K562 (cell line): ENCODE data around the gene TTN. TPM values are rescaled to one million over a fixed set of nuclear protein-coding genes. Genes with fewer than 3 reads are reported as not detected.

ENCODE experiments used
- BMI1 ChIP-seq: fragments of 150-350 bp; IDR thresholded peaks from 2 replicates; pipeline ENCODE4 v1.6.1; 2014; ENCODE audit warnings: low read length
- ELF4 ChIP-seq: fragments of 450-650 bp; formaldehyde crosslinking; IDR thresholded peaks from 2 replicates; pipeline ENCODE4 v1.4.0; 2022; ENCODE audit warnings: missing genetic modification characterization
- RB1 ChIP-seq: fragments of 450-650 bp; IDR thresholded peaks from 2 replicates; pipeline ENCODE4 v1.6.1; 2017; ENCODE audit warnings: low read depth, mild to moderate bottlenecking
- TAF9B ChIP-seq: fragments of 450-650 bp; IDR thresholded peaks from 2 replicates; pipeline ENCODE4 v1.6.1; 2018; ENCODE audit warnings: mild to moderate bottlenecking; ENCODE audit not compliant: partially characterized antibody
- TBP ChIP-seq: optimal IDR thresholded peaks from 2 replicates; pipeline ENCODE3; 2011; ENCODE audit warnings: low read depth, low read length, improper control_type of control experiment
- TGIF2 ChIP-seq: sonication (generic); formaldehyde crosslinking; IDR thresholded peaks from 2 replicates; pipeline ENCODE4 v1.8.1; 2022; ENCODE audit warnings: mild to moderate bottlenecking, missing genetic modification reagents, moderate library complexity
- ZBTB40 ChIP-seq, 2 experiments: fragments of 450-650 bp in 1 of 2; sonication (generic) in 1 of 2; formaldehyde crosslinking in 1 of 2; IDR thresholded peaks; 2 replicates each; pipeline versions ENCODE4 v1.7.1 to v1.9.0; 2016 to 2022; ENCODE audit warnings: inconsistent platforms in 1 of 2, mild to moderate bottlenecking in 1 of 2, missing genetic modification reagents in 1 of 2
- ZNF140 ChIP-seq: fragments of 250-450 bp; sonication (Bioruptor Pico); IDR thresholded peaks from 2 replicates; pipeline ENCODE4 v1.8.0; 2021; ENCODE audit warnings: moderate library complexity, mild to moderate bottlenecking, inconsistent platforms
- ZNF830 ChIP-seq: fragments of 250-450 bp; sonication (Bioruptor Pico); IDR thresholded peaks from 2 replicates; pipeline ENCODE4 v1.5.0; 2021; ENCODE audit warnings: mild to moderate bottlenecking
- polyA plus RNA-seq, 8 experiments: library from polyadenylated mRNA; depleted of rRNA in 4 of 8; stranded (reverse) in 5 of 8; unstranded in 3 of 8; fragments of >200 nt; fragmentation: Nextera tagmentation in 2 of 8; fragmentation: Illumina TruSeq in 1 of 8; extraction: Ambion mirVana in 2 of 8; extraction: Trizol in 1 of 8; gene quantifications; 2 replicates each; pipeline versions ENCODE4 v1.2.1 to v1.2.3, GENCODE V29; 2011 to 2014; ENCODE audit warnings: inconsistent platforms in 1 of 8, missing spikeins in 1 of 8
- total RNA-seq, 7 experiments: library from RNA; depleted of rRNA in 6 of 7; stranded (reverse); fragments of >200 nt in 6 of 7; fragmentation: Illumina TruSeq in 2 of 7; extraction: Trizol in 2 of 7; gene quantifications; 2 replicates each; pipeline versions ENCODE4 v1.2.1 to v1.2.3, GENCODE V29; 2011 to 2021; ENCODE audit warnings: low replicate concordance in 1 of 7
- TF ChIP-seq, protein P1 (sequence below): fragments of 250-450 bp; sonication (Bioruptor Pico); IDR thresholded peaks from 2 replicates; pipeline ENCODE4 v1.4.0; 2020
- TF ChIP-seq, protein P2 (sequence below): sonication (generic); formaldehyde crosslinking; IDR thresholded peaks from 2 replicates; pipeline ENCODE4 v1.8.0; 2023; ENCODE audit warnings: missing genetic modification reagents, mild to moderate bottlenecking, borderline replicate concordance

The TTN gene
- total and polyA plus RNA-seq, 9 of the 15 experiments (the other 6 are each of a cell fraction or from before 2014, with no cell fraction given), result under 0.01 to 0.20 (median 0.04) TPM; not detected in 1

GRCh38 chr2:178478439-178479274 lies 328.6 kb downstream of the TTN start, which contains the start of gene FKBP7 (continued):
- TF ChIP-seq ZBTB40 (IDR thresholded peaks at IDR 0.05) (peak; percentile 73), ZBTB40 (CRISPR knock-in tag; IDR thresholded peaks at IDR 0.05) (no peak), TBP (peak; percentile 66), ZNF140 (CRISPR knock-in tag) (no peak), TAF9B (no peak), BMI1 (no peak), ZNF830 (CRISPR knock-in tag) (no peak), RB1 (peak; percentile 76), TGIF2 (no peak; the same call in 1 of the 2 replicates), ELF4 (CRISPR knock-in tag) (peak; percentile 67; the same call in 1 of the 2 replicates)
- TF ChIP-seq, protein P1, sequence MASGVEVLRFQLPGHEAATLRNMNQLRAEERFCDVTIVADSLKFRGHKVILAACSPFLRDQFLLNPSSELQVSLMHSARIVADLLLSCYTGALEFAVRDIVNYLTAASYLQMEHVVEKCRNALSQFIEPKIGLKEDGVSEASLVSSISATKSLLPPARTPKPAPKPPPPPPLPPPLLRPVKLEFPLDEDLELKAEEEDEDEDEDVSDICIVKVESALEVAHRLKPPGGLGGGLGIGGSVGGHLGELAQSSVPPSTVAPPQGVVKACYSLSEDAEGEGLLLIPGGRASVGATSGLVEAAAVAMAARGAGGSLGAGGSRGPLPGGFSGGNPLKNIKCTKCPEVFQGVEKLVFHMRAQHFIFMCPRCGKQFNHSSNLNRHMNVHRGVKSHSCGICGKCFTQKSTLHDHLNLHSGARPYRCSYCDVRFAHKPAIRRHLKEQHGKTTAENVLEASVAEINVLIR, result peak; percentile 69
- TF ChIP-seq, protein P2, sequence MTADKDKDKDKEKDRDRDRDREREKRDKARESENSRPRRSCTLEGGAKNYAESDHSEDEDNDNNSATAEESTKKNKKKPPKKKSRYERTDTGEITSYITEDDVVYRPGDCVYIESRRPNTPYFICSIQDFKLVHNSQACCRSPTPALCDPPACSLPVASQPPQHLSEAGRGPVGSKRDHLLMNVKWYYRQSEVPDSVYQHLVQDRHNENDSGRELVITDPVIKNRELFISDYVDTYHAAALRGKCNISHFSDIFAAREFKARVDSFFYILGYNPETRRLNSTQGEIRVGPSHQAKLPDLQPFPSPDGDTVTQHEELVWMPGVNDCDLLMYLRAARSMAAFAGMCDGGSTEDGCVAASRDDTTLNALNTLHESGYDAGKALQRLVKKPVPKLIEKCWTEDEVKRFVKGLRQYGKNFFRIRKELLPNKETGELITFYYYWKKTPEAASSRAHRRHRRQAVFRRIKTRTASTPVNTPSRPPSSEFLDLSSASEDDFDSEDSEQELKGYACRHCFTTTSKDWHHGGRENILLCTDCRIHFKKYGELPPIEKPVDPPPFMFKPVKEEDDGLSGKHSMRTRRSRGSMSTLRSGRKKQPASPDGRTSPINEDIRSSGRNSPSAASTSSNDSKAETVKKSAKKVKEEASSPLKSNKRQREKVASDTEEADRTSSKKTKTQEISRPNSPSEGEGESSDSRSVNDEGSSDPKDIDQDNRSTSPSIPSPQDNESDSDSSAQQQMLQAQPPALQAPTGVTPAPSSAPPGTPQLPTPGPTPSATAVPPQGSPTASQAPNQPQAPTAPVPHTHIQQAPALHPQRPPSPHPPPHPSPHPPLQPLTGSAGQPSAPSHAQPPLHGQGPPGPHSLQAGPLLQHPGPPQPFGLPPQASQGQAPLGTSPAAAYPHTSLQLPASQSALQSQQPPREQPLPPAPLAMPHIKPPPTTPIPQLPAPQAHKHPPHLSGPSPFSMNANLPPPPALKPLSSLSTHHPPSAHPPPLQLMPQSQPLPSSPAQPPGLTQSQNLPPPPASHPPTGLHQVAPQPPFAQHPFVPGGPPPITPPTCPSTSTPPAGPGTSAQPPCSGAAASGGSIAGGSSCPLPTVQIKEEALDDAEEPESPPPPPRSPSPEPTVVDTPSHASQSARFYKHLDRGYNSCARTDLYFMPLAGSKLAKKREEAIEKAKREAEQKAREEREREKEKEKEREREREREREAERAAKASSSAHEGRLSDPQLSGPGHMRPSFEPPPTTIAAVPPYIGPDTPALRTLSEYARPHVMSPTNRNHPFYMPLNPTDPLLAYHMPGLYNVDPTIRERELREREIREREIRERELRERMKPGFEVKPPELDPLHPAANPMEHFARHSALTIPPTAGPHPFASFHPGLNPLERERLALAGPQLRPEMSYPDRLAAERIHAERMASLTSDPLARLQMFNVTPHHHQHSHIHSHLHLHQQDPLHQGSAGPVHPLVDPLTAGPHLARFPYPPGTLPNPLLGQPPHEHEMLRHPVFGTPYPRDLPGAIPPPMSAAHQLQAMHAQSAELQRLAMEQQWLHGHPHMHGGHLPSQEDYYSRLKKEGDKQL (CRISPR knock-in tag), result no peak
